ENCODE measurements around the gene SLC23A3.

DNA sequence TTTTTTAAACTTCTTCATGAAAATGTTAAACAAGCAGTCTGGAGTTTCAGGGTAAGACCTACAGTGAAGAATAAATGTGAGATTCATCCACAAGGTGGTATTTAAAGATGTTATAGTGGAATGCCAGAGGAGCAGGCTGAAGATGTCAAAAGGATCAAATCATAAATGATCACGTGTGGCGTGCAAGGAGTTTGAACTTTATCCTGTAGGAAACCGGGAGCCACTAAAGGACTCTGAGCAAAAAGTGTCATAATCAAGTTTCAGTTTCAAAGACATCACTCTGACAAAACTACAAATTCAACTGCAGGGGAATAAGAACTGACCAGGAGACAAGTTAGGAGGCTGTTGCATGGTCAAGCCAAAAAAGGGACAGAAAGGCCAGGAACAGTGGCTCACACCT lies 29.1 kb downstream of the SLC23A3 start:
- TF ChIP-seq PCBP1 (IDR thresholded peaks at IDR 0.05; ENCODE audit: low read depth, low read length, poor library complexity, severe bottlenecking), result no peak
- TF ChIP-seq, protein P1, sequence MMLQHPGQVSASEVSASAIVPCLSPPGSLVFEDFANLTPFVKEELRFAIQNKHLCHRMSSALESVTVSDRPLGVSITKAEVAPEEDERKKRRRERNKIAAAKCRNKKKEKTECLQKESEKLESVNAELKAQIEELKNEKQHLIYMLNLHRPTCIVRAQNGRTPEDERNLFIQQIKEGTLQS (IDR thresholded peaks at IDR 0.05), result no peak
- TF ChIP-seq, protein P1 (CRISPR knock-in tag; conservative IDR thresholded peaks at IDR 0.05), result no peak
- TF ChIP-seq, protein P2, sequence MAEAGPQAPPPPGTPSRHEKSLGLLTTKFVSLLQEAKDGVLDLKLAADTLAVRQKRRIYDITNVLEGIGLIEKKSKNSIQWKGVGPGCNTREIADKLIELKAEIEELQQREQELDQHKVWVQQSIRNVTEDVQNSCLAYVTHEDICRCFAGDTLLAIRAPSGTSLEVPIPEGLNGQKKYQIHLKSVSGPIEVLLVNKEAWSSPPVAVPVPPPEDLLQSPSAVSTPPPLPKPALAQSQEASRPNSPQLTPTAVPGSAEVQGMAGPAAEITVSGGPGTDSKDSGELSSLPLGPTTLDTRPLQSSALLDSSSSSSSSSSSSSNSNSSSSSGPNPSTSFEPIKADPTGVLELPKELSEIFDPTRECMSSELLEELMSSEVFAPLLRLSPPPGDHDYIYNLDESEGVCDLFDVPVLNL (CRISPR knock-in tag; IDR thresholded peaks at IDR 0.05; ENCODE audit: low read depth), result no peak
- TF ChIP-seq, protein P3, sequence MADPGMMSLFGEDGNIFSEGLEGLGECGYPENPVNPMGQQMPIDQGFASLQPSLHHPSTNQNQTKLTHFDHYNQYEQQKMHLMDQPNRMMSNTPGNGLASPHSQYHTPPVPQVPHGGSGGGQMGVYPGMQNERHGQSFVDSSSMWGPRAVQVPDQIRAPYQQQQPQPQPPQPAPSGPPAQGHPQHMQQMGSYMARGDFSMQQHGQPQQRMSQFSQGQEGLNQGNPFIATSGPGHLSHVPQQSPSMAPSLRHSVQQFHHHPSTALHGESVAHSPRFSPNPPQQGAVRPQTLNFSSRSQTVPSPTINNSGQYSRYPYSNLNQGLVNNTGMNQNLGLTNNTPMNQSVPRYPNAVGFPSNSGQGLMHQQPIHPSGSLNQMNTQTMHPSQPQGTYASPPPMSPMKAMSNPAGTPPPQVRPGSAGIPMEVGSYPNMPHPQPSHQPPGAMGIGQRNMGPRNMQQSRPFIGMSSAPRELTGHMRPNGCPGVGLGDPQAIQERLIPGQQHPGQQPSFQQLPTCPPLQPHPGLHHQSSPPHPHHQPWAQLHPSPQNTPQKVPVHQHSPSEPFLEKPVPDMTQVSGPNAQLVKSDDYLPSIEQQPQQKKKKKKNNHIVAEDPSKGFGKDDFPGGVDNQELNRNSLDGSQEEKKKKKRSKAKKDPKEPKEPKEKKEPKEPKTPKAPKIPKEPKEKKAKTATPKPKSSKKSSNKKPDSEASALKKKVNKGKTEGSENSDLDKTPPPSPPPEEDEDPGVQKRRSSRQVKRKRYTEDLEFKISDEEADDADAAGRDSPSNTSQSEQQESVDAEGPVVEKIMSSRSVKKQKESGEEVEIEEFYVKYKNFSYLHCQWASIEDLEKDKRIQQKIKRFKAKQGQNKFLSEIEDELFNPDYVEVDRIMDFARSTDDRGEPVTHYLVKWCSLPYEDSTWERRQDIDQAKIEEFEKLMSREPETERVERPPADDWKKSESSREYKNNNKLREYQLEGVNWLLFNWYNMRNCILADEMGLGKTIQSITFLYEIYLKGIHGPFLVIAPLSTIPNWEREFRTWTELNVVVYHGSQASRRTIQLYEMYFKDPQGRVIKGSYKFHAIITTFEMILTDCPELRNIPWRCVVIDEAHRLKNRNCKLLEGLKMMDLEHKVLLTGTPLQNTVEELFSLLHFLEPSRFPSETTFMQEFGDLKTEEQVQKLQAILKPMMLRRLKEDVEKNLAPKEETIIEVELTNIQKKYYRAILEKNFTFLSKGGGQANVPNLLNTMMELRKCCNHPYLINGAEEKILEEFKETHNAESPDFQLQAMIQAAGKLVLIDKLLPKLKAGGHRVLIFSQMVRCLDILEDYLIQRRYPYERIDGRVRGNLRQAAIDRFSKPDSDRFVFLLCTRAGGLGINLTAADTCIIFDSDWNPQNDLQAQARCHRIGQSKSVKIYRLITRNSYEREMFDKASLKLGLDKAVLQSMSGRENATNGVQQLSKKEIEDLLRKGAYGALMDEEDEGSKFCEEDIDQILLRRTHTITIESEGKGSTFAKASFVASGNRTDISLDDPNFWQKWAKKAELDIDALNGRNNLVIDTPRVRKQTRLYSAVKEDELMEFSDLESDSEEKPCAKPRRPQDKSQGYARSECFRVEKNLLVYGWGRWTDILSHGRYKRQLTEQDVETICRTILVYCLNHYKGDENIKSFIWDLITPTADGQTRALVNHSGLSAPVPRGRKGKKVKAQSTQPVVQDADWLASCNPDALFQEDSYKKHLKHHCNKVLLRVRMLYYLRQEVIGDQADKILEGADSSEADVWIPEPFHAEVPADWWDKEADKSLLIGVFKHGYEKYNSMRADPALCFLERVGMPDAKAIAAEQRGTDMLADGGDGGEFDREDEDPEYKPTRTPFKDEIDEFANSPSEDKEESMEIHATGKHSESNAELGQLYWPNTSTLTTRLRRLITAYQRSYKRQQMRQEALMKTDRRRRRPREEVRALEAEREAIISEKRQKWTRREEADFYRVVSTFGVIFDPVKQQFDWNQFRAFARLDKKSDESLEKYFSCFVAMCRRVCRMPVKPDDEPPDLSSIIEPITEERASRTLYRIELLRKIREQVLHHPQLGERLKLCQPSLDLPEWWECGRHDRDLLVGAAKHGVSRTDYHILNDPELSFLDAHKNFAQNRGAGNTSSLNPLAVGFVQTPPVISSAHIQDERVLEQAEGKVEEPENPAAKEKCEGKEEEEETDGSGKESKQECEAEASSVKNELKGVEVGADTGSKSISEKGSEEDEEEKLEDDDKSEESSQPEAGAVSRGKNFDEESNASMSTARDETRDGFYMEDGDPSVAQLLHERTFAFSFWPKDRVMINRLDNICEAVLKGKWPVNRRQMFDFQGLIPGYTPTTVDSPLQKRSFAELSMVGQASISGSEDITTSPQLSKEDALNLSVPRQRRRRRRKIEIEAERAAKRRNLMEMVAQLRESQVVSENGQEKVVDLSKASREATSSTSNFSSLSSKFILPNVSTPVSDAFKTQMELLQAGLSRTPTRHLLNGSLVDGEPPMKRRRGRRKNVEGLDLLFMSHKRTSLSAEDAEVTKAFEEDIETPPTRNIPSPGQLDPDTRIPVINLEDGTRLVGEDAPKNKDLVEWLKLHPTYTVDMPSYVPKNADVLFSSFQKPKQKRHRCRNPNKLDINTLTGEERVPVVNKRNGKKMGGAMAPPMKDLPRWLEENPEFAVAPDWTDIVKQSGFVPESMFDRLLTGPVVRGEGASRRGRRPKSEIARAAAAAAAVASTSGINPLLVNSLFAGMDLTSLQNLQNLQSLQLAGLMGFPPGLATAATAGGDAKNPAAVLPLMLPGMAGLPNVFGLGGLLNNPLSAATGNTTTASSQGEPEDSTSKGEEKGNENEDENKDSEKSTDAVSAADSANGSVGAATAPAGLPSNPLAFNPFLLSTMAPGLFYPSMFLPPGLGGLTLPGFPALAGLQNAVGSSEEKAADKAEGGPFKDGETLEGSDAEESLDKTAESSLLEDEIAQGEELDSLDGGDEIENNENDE (IDR thresholded peaks at IDR 0.05; ENCODE audit: low read depth, low read length), result no peak
- no peak for TF ChIP-seq MAFF (IDR thresholded peaks at IDR 0.05; ENCODE audit: low read length)
- no peak for TF ChIP-seq EP300 (IDR thresholded peaks at IDR 0.05; ENCODE audit: low read length)
- TF ChIP-seq, protein P4, sequence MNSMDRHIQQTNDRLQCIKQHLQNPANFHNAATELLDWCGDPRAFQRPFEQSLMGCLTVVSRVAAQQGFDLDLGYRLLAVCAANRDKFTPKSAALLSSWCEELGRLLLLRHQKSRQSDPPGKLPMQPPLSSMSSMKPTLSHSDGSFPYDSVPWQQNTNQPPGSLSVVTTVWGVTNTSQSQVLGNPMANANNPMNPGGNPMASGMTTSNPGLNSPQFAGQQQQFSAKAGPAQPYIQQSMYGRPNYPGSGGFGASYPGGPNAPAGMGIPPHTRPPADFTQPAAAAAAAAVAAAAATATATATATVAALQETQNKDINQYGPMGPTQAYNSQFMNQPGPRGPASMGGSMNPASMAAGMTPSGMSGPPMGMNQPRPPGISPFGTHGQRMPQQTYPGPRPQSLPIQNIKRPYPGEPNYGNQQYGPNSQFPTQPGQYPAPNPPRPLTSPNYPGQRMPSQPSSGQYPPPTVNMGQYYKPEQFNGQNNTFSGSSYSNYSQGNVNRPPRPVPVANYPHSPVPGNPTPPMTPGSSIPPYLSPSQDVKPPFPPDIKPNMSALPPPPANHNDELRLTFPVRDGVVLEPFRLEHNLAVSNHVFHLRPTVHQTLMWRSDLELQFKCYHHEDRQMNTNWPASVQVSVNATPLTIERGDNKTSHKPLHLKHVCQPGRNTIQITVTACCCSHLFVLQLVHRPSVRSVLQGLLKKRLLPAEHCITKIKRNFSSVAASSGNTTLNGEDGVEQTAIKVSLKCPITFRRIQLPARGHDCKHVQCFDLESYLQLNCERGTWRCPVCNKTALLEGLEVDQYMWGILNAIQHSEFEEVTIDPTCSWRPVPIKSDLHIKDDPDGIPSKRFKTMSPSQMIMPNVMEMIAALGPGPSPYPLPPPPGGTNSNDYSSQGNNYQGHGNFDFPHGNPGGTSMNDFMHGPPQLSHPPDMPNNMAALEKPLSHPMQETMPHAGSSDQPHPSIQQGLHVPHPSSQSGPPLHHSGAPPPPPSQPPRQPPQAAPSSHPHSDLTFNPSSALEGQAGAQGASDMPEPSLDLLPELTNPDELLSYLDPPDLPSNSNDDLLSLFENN (IDR thresholded peaks at IDR 0.05; ENCODE audit: low read depth in 2 of 2, low read length in 2 of 2), result no peak
